ENCODE data around the gene ASPDH.

The ASPDH gene

DNA sequence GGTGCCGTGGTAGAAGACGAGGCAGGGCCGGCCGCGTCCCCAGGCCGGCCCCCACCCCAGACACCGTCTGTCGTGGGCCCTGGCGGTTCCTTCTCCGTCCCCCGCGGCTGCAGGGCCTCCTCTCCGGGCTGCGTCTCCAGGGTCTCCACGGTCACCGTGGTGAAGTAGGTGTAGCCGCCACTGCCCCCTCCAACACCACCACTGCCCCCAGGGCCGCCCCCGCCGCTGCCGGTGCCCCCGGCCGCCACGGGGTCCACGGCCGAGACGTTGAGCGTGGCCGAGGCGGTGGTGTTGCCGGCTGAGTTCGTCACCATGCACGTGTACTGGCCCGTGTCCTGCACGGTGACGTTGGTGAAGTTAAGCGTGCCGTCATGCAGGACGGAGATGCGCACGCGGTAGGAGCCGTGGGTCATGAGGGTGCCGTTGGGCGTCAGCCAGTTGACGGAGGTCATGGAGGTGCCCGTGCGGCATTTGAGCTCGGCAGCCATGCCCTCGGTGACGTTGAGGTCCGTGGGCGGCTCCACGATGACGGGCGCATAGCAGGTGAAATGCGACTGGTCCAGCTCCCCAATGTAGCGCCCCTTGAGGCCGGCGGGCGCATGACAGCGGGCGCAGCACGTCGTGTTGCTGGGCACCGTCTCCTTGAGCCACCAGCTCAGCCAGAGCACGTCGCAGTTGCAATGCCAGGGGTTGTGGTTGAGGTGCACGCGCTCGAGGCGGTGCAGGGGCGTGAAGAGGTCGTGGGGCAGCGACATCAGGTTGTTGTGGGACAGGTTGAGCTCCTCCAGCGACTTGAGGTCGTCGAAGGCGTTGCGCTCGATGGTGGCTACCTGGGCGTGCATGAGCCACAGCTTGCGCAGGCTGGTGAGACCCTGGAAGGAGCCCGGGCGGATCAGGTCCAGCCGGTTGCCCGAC is 4.6 kb upstream of the ASPDH start:
- Histone ChIP-seq H3K9ac (ENCODE audit: low read depth, low read length) (no peak overlapping the region), H3K4me1 (ENCODE audit: control insufficient read depth, insufficient read depth, low read length) (no peaks in the 10 kb centered on the region), H3K4me3 (ENCODE audit: low read depth, low read length) (no peak overlapping the region), H3K36me3 (ENCODE audit: control insufficient read depth, insufficient read depth, low read length) (peaks cover 10% of the 10 kb centered on the region), H3K9me3 (ENCODE audit: control insufficient read depth, insufficient read depth, low read length) (no peaks in the 10 kb centered on the region), H3K27me3 (ENCODE audit: control insufficient read depth, insufficient read depth, low read length) (peaks cover 4% of the 10 kb centered on the region)

DNA sequence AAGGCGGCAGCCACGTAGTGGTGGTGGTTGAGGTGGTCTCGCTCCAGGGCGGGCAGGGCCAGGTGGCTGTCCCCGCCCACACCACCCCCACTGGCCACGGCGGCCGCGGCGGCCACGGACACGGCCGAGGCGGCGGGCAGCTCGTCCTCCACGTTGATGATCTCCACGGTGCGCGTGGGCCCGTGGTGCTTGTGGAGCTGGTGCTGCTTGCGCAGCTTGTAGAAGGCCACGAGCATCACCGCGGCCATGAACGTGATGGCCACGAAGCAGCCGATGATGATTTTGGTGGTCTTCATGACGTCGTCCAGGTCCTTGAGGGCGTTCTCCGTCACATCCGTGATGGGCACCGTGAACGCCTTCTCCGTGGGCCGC is 4.0 kb upstream of the ASPDH start:
- Histone ChIP-seq H3K9me3 (ENCODE audit: control insufficient read depth, insufficient read depth, low read length) (no peaks in the 10 kb centered on the region), H3K4me1 (ENCODE audit: control insufficient read depth, insufficient read depth, low read length) (no peaks in the 10 kb centered on the region), H3K9ac (ENCODE audit: low read depth, low read length) (no peak overlapping the region), H3K27me3 (ENCODE audit: control insufficient read depth, insufficient read depth, low read length) (peaks cover 4% of the 10 kb centered on the region), H3K4me3 (ENCODE audit: low read depth, low read length) (no peak overlapping the region), H3K36me3 (ENCODE audit: control insufficient read depth, insufficient read depth, low read length) (peaks cover 10% of the 10 kb centered on the region)

DNA sequence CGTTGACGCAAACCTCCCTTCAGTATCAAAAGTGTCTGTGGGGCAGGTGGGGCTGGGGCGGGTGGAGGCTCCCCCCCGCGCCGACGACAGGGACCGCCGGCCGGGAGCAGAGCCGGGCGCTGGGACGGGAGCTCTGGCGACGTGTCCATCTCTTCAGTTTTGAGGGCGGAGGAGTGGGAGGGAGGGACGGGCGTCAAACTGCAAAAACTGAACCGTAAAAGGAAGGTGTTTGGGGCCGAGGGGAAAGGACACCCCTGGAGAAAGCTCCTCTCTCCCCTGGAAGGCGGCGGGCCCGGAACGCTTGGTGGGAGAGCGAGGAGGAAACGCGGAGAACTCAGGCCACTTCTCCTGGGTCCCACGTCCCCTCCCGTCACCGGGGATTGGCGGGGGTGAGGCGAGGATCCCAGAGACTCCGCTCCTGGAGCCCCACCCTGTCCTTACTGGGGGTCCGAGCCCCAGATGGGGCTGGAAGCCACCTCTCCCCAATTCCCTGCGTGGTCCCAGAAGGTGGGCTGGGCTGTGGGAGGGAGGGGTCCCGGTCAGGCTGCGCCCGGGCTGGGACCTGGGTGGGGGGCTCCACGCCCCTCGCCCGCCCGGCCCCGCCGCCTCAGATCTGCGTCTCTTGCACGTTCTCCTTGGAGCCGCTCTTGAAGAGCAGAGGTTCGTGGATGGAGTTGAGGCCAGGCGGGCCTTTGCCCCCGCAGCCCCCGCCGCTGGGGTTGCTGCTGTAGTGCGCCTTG is 3.4 kb upstream of the ASPDH start:
- Histone ChIP-seq H3K27me3 (ENCODE audit: control insufficient read depth, insufficient read depth, low read length) (peaks cover 4% of the 10 kb centered on the region), H3K4me3 (ENCODE audit: low read depth, low read length) (peak overlapping the region; percentile 18), H3K36me3 (ENCODE audit: control insufficient read depth, insufficient read depth, low read length) (peaks cover 10% of the 10 kb centered on the region), H3K9ac (ENCODE audit: low read depth, low read length) (no peak overlapping the region), H3K4me1 (ENCODE audit: control insufficient read depth, insufficient read depth, low read length) (no peaks in the 10 kb centered on the region), H3K9me3 (ENCODE audit: control insufficient read depth, insufficient read depth, low read length) (no peaks in the 10 kb centered on the region)

GRCh38 chr19:50516456-50516855 is 2.7 kb upstream of the ASPDH start:
- H3K27me3 ChIP-seq (ENCODE audit: control insufficient read depth, insufficient read depth, low read length): peaks cover 4% of the 10 kb centered on the region
- no peaks in the 10 kb centered on the region for H3K9me3 ChIP-seq (ENCODE audit: control insufficient read depth, insufficient read depth, low read length)
- H3K4me1 ChIP-seq (ENCODE audit: control insufficient read depth, insufficient read depth, low read length): no peaks in the 10 kb centered on the region
- no peak overlapping the region for H3K9ac ChIP-seq (ENCODE audit: low read depth, low read length)
- H3K4me3 ChIP-seq (ENCODE audit: low read depth, low read length): peak overlapping the region; percentile 18
- peaks cover 10% of the 10 kb centered on the region for H3K36me3 ChIP-seq (ENCODE audit: control insufficient read depth, insufficient read depth, low read length)

- no peak overlapping the region for H3K9ac ChIP-seq (ENCODE audit: low read depth, low read length)
- peaks cover 10% of the 10 kb centered on the region for H3K36me3 ChIP-seq (ENCODE audit: control insufficient read depth, insufficient read depth, low read length)
- no peak overlapping the region for H3K4me3 ChIP-seq (ENCODE audit: low read depth, low read length)
- no peaks in the 10 kb centered on the region for H3K9me3 ChIP-seq (ENCODE audit: control insufficient read depth, insufficient read depth, low read length)
- H3K27me3 ChIP-seq (ENCODE audit: control insufficient read depth, insufficient read depth, low read length): peaks cover 4% of the 10 kb centered on the region
- no peaks in the 10 kb centered on the region for H3K4me1 ChIP-seq (ENCODE audit: control insufficient read depth, insufficient read depth, low read length)
These were observed 1.5 kb upstream of the ASPDH start for GRCh38 chr19:50515168-50515561.

DNA sequence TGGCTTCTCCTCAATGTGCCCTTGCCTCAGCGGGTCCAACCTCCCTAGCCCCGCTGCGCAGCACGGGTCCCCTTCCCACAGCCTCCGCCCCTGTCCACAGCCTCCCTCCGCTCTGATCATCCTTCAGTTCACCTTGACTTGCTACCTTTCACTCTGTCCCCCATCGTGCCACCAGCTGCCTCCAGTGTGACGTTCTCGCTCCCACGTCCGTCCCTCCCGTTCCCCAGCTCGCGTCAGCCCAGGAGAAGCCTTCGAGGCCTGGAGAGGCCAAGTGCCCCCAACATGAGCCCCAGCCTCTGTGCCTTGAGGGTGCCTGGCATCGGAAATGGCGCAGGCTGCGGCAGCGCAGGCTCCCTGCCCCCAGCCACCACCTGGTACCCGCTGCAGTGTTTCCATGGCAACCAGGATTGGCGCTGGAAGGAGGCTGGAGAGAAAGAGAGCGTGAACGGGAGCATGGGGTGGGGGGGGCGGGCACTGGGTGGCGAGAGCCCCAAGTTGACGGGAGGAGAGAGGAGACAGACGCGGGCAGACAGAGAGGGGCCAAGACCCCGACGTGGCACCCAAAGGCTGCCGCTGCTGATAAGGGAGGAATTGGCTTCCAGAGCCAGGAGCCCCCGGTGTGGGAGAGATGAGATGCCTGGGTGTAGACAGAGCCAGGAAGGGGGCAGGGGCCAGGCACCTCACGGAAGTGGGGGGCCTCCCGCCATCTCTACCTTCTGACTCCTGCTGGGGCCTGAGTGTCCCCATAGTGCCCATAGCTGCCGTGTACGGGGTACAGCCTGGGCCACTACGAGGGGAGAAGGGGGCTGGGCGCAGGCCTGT is 844 bp upstream of the ASPDH start:
- H3K36me3 ChIP-seq (ENCODE audit: control insufficient read depth, insufficient read depth, low read length): peaks cover 10% of the 10 kb centered on the region
- no peak overlapping the region for H3K4me3 ChIP-seq (ENCODE audit: low read depth, low read length)
- H3K27me3 ChIP-seq (ENCODE audit: control insufficient read depth, insufficient read depth, low read length): peaks cover 5% of the 10 kb centered on the region
- no peaks in the 10 kb centered on the region for H3K9me3 ChIP-seq (ENCODE audit: control insufficient read depth, insufficient read depth, low read length)
- no peaks in the 10 kb centered on the region for H3K4me1 ChIP-seq (ENCODE audit: control insufficient read depth, insufficient read depth, low read length)
- H3K9ac ChIP-seq (ENCODE audit: low read depth, low read length): no peak overlapping the region

GRCh38 chr19:50512999-50513745 is 541 bp downstream of the ASPDH start:
- peaks cover 9% of the 10 kb centered on the region for H3K27me3 ChIP-seq (ENCODE audit: control insufficient read depth, insufficient read depth, low read length)
- no peaks in the 10 kb centered on the region for H3K4me1 ChIP-seq (ENCODE audit: control insufficient read depth, insufficient read depth, low read length)
- H3K9ac ChIP-seq (ENCODE audit: low read depth, low read length): no peak overlapping the region

DNA sequence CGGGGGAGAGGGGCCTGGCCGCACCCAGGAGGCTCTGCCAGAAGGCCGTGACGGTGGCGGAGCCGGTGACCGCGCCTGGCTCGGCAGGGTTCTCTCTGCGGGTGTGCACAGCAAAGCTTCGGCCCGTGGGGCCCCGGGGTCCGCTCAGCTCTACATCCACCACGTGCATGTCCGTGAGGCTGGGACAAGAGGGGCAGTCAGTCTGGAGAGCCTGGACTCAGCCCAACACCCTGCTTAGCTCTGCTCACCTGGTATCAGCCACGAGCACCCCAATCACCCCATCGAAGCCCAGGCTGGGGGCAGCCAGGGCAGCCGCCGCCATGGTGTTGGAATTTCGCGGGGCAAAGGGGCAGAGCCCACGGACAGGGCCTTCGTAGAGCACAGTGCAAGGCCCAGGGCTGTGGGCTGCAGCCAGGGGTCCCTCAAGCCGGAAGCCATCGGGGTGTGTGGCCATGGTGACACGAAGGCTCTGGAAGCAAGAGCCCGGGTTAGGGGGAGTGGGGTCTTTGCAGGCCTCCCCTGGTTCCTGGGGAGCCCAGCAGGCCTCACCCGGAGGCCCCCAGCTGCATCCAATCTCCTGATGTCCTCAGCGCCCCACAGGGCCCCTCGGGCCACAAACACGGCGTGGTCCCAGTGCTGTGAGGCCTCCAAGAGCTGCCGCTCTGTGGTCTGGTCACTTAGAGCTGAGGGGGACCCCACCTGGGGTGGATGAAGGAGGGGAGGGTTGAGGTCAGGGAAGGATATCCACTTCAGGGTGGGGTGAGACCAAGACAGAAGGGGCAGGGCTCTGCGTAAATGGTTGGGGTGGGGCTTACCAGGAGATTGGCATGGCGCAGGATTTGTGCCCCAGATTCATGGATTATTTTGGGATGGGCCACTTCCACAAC is 1.4 kb downstream of the ASPDH start:
- Histone ChIP-seq H3K27me3 (ENCODE audit: control insufficient read depth, insufficient read depth, low read length) (peaks cover 12% of the 10 kb centered on the region), H3K4me1 (ENCODE audit: control insufficient read depth, insufficient read depth, low read length) (no peaks in the 10 kb centered on the region), H3K9ac (ENCODE audit: low read depth, low read length) (peak overlapping the region; percentile 24), H3K9me3 (ENCODE audit: control insufficient read depth, insufficient read depth, low read length) (no peaks in the 10 kb centered on the region), H3K4me3 (ENCODE audit: low read depth, low read length) (peak overlapping the region; percentile 62), H3K36me3 (ENCODE audit: control insufficient read depth, insufficient read depth, low read length) (no peaks in the 10 kb centered on the region)

More at GRCh38 chr19:50512999-50513745, 541 bp downstream of the ASPDH start:
- no peaks in the 10 kb centered on the region for H3K9me3 ChIP-seq (ENCODE audit: control insufficient read depth, insufficient read depth, low read length)
- no peak overlapping the region for H3K4me3 ChIP-seq (ENCODE audit: low read depth, low read length)
- H3K36me3 ChIP-seq (ENCODE audit: control insufficient read depth, insufficient read depth, low read length): peaks cover 4% of the 10 kb centered on the region

- H3K9ac ChIP-seq (ENCODE audit: low read depth, low read length): peak within 1 kb of the TSS; percentile 24
- no peaks in the 10 kb centered on the region for H3K9me3 ChIP-seq (ENCODE audit: control insufficient read depth, insufficient read depth, low read length)
- H3K36me3 ChIP-seq (ENCODE audit: control insufficient read depth, insufficient read depth, low read length): no peaks in the 10 kb centered on the region
- H3K4me3 ChIP-seq (ENCODE audit: low read depth, low read length): peak within 1 kb of the TSS; percentile 62
- no peaks in the 10 kb centered on the region for H3K4me1 ChIP-seq (ENCODE audit: control insufficient read depth, insufficient read depth, low read length)
- peaks cover 12% of the 10 kb centered on the region for H3K27me3 ChIP-seq (ENCODE audit: control insufficient read depth, insufficient read depth, low read length)
These were observed 2.5 kb downstream of the ASPDH start, which contains the start of gene JOSD2 for GRCh38 chr19:50511069-50511822. Gene JOSD2 (minus strand): TSS chr19:50511191. CDS start chr19:50510431, 760 bp downstream.

GRCh38 chr19:50510700-50511068 is 3.0 kb downstream of the ASPDH start:
- no peaks in the 10 kb centered on the region for H3K36me3 ChIP-seq (ENCODE audit: control insufficient read depth, insufficient read depth, low read length)
- no peaks in the 10 kb centered on the region for H3K9me3 ChIP-seq (ENCODE audit: control insufficient read depth, insufficient read depth, low read length)
- peak overlapping the region; percentile 62 for H3K4me3 ChIP-seq (ENCODE audit: low read depth, low read length)
- H3K9ac ChIP-seq (ENCODE audit: low read depth, low read length): no peak overlapping the region
- peaks cover 10% of the 10 kb centered on the region for H3K27me3 ChIP-seq (ENCODE audit: control insufficient read depth, insufficient read depth, low read length)
- H3K4me1 ChIP-seq (ENCODE audit: control insufficient read depth, insufficient read depth, low read length): no peaks in the 10 kb centered on the region

All from iPS-15b (cell line).